NCI-H2196 (cell line): ENCODE data around the gene CTBP2.

Experiments
- DNase-seq: peaks from one replicate; lab custom pipeline; 2025; ENCODE audit not compliant: unreplicated experiment; lab: John Stamatoyannopoulos, UW

Gene CTBP2

DNA sequence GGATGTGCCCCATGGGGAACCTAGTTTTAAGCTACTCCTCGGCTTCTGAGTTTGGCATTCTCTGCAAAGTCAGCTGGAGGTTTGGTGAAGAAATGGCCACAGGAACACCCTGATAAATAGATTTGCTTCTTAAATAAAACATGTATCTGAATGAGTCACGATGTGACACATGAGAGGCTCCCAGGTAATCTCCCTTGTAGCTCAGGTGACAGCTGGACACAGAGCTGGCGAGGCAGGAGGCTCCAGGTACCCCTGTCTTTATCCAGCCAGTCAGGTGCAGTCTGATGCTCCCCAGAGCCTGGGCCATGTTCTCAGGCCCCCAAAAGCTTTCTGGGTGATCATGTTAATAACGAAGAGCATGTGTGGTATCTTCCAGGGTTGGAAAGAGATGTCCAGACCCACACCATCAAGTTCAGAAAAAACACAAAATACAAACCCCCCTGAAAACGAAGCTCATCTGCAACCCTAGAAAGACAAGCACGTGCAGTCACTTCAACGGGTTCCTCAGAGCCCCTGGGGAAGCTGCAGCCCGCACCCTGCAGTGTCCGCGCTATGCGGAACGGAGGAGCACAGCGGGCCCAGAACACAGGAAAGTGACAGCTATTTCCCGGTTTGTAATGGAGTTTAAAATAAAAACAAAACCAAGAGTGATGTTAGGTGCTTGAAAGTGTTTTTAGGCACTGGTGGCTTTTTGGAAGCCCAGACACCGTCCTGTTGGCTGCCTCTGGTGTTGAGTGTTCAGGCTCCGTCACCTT, 149.0 kb downstream of the CTBP2 start:
- no peak for DNase-seq

DNA sequence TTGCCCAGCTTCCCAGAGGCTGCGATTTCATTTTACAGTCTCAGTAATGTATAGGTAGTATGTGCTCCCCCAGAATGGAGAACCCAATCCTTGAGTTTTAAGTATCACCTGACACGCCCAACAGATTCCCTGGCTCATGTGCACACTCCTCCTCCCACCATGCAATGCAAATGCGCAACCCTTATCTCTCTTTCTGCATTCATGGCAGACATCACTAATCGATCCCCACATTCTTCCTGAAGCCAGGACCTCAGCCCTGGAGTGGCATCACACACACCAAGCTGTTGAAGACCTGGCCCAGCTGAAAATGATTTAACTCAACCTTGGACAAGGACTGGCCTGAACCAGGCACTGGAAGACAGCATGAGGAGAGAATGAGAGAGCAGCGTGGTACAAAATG, 150.0 kb downstream of the CTBP2 start:
- no peak for DNase-seq

DNA sequence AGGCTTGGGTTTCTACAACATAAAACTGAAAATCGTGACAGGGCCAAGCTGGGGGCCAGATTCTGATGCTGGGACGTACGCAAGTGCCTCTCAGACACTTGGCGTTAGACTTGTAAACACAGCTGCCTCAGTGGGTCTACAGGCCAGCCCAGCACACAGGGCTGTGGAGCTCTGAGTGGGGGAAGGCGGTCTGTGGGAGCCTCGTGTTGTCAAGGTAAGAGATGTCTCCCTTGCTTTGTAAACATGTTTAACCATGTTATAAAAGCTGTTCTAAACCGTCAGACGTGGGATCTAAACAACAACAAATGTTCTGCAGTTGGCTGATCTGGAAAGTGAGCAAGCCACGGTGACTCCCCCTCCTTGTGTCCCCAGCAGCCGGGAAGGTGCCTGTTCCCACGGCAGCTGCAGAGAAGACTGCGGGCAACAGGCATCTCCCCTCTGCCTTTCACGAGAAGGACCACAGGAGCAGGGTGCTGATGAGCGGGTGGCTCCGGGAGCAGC, 150.7 kb downstream of the CTBP2 start:
- no peak for DNase-seq

DNA sequence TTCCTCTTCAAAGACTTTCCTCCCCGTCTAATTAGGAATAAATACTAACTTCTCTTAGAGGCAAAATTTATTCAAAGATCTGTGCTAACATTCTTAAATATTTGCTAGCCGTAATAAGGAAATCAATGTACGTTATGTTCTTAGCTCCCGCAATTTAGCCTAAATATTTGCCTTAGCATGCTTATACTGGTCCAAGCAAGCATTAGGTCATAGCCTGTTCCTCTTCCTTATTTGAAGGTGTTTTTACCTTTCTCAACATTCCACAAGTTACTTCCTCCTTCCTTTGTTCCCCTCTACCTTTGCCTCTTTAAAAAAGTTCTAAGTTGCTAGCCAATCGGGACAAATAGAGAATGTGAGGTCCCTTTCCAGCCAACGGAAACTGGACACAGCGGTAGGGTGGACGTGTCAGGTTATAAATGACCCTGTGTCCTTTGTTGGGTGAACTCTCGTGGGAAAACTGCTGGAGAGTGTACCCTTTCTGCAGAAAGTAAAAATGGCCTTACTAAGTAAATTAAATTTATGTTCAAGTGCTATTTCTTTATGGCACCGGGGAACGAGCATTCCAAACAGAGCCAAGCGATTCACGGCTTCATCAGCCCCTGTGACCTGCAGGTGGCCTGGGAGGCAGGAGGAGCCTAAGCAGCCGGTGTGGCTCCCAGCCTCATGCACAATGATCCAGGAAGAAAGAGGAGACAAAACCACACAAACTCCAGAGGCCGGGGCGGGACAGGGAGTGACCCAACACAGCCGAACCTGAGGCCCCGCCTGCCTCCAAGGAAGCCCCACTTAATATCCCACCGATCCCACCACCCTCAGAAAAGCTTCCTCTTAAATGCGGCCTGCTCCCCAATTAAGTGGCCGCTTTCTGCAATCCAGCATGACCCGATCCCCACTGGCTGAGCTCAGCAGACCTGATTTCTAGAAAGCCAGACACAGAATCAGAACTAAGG, 151.4 kb downstream of the CTBP2 start:
- no peak for DNase-seq

DNA sequence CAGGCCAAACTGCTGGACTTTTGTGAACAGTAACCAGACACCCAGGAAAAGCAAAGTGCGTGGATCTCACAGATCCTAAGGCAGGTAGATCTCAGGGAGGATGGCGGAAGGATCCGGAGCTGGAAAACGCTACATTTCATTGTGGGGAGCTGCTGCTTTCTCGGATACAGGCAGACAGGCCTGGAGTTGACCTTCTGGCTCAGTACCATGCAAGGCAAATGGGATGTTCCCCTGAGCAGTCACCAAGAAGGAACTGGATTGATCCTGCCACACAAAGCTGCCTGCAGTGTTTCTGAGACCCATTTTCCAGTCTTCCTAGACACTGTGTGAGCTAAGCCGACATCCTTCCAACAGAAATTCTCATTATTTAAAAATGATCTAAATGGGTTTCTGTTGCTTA, 152.9 kb downstream of the CTBP2 start:
- no peak for DNase-seq

DNA sequence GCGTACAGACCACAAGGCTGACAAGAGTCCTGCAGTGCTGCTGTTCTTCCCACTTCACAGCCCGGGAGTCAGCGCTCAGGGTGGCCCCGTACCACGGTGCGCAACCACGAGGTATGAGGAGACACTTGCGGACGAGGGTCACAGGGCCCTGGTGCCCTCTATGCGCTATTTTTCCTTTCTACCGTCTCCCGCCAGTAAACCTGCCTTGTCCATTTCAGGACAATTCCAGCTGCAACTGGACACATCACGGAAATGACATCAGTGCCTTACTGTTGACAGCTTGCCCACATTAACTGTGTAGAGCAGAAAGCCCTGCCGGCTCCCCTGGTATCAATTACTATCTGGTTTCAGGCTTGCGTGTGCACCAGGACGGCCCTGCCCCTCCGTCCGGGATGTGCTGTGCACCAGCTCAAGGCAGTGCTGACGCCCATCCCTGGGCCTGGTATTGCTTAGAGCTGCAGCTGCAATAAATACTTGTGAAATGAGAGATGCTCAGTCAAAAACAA, 153.4 kb downstream of the CTBP2 start:
- peak; percentile 16 for DNase-seq

DNA sequence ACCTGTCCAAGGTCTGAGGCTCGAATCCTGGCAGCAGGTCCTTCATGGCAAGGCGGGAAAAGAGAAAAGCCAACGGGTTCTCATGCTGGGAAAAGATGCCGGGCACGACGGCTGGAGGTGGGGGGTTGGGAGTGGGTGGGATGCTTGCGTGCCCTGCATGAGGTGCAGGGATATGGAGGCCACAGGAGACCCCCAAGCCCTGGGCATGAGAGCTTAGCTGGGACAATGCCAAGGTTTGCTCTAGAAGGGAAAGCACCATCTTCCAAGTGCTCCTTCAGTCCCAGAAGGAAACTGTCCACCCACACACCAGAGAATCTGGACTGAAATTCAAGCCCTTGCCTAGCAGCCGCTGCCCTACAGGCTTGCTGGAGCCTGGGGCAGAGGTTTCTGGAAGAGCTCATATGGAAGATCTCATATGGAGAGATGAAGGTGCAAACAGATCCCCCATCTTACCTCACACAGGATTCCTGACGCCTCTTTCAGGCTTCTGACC, 154.1 kb downstream of the CTBP2 start:
- no peak for DNase-seq

DNA sequence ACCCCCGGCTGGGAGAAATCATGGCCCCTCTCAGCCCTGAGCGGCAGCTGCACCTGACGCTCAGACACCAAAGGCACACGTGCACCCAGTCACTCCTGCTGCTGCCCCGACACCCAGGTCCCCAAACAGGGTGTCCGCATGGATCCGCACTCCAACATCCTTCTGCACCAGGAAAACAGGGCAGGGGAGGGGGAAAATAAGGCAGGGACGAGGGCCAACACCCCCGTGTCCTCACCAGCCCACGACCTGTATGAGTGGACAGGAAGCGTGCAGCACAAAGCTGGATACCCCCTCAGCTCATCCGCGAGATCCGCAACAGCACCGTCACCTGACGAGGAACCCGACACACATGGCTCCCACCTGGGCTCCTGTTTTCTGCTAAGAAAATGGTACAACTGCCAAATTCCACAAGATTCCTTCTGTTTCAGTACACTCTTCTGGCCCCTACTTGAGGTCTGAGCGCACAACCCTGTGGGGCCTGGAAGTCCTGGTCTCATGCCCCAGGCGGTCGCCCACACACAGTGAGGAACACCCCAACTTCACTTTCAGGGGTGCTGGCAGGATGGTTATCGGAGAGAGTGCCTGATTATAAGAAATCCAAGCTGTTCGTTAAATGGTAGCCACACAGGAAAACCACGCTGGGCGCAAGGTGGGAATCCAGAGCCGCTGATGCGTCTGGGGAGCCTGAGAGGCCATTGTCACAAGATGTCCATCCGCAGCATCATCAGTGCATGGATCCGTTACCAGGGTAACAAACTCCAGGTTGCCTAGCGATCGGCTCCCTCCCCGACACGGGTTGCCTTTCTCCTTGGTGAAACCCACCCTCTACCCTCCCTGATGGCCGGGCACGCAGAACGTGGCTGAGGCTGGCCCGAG, 154.8 kb downstream of the CTBP2 start:
- no peak for DNase-seq

DNA sequence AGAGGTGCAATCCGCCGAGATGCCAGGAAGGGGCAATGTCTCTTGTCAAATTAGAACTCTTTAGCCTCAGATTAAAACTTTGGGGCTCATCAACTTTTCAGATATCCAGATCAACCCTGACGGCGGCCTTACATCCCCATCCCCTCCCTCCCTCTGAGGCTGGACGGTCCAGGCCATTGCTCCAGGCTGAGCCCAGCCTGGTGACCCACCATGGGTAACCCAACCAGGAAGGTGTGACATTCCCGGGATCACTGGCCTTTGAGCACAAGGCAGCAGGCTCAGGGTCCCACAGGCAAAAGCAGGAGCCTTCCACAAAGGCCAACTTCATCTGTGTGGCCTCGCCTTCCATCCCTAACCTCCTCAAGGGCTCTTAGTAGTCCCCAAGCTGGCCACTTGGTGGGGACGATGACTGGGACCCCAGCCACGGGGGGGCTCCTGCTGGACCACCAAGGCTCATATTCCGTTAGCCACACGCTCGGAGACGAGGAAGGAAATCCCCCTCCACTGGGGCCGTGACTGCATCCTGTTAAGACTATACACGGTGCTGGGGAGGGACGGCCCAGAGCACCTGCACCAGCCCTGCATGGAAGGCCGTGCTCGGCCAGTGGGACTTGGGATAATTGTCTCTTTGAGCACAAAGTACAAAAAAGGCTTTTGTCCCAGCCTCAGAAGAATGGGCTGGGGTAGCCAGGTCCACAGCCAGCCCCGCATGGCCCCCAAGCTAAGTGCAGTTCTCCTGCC, 155.6 kb downstream of the CTBP2 start:
- no peak for DNase-seq

DNA sequence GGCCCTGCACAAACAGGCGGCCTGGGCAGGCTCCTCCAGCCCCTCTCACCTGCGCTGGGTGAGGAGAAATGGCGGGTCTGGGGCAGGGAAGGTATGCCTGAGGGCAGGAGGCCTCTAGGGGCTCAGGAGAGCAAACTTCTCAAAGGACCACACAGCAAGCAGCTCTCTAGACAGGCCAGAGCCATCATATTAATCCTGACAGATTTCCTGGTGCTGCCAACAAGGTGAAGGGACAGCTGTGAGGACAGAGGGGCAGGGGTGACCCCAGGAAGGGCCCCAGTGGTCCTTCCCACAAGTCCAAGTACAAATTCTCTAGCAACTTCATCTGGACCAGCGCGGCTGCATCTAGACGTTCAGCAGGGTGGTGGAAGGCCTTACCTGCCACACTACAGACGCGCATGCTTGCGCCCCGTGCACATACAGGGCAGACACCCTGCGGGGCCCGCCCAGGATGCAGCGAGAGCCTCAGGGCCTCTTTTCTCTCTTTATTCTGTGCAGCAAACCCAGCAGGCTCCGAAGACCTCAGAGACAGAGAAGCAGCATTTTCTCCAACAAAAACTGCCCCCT, 156.4 kb downstream of the CTBP2 start:
- DNase-seq, result no peak

DNA sequence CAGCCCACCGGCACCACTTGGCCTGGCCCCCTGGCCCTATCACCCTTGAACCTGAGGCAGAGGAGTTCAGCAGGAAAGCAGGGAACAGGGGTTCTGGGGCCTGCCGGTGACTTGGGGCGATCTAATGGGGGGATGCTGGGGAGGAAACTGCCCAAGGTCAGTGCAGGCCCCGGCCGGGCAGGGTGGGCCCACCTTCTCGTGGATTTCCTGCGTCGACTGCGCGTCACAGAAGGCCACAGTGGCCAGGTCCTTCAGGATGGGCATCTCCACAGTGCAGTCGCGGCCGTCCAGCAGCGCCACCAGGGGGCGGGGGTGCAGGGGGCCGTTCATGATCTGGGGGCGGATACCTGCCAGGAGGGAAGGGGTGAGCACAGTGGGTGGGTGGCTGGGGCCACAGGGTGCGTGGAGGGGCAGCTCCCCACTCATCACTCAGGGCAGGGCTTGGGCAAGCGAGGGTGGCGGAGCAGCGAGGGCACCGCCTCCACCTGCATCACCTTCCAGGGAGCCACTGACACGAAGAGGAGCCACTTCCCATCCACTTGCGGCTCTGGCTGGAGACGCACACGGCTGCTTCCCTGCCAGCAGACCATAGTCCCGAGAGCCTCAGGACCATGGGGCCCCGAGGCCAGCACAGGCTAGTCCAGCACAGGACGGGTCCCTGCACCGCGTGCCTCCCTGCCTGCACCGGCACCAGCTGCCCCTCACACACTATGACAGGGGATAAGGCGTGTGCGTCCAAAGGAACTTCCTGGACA, 157.0 kb downstream of the CTBP2 start:
- DNase-seq, result no peak

DNA sequence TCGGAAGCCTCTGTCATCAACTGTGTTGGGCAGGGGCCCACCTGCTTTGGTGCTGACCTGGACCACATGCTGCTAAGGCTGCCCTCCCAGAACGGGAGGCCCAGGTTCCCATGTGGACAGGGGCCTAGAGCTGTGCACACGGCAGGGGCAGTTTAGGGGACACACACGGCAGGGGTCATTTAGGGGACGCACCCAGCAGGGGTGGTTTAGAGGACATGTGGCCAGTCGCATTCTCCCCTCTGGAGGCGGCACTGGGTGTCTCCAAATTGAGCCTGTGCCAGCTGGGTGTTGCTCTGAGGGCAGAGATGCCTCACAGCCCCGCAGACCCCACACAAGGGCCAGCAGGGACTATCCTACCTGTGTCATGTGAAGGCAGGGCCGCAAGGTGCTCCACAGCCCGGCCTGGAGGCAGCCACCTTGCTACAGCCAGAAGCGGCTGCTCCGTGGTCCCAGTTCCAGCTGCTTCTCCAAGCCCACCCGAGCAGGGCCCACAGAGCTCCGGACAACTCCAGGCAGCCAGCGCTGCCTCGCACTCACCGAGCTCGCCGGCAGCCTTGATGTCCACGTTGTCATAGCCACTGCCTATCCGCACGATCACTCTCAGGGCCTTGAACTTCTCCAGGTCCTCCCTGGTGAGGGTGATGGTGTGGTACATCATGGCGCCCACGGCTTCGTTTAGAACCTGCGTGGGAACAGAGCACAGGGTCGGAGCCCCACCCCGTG, 157.8 kb downstream of the CTBP2 start:
- no peak for DNase-seq

DNA sequence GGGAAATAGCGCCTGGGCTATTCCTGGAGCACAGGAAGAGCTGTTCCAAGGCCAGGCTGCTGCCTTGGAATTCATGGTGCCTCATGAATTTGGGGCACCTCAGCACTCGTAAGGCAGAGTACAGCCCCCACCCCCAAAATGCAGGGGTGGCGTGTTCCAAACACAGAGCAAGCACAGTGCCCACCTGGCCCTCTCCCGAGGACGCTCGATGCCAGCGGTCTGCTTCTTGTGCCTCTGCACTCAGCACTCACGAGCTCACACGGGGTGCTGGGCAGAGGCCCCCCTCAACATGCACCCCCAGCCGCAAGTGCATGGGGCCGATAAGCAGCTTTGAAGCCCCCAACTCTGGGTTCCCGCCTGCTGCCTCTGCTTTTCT, 158.3 kb downstream of the CTBP2 start:
- no peak for DNase-seq

DNA sequence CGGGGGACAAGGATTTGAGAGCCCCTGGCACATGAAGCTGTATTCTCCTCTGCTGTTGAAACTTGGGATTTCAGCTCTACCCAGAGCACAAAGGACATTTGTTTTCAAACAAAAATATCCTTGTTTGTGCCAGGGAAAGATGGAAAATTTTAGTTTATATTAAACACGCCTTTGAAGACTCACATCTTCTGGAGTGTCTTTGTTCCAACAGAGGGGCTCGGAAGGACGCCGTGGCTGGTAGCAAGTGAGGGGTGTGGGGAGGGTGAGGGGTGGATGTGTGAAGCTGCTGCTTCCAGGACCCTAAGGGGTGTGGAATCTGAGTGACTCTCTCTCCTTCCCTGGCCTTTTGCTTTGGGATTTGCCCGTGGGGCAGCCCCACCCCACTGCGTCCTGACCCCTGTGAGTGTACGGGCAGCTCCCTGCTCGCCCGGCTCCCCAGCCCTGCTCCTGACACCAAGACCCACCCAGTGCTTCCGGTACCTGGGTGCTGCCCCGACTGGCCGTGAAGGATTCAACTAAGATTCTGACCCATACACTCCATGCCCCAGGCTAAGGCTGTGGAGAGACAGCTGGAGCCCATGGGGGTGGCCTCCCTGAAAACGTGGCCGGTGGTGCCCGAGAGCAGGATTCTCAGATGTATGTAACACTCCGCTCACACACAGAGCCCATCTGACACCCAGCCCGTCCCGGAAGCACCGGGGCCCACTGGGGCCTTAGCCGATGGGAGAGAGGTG, 158.9 kb downstream of the CTBP2 start:
- no peak for DNase-seq

DNA sequence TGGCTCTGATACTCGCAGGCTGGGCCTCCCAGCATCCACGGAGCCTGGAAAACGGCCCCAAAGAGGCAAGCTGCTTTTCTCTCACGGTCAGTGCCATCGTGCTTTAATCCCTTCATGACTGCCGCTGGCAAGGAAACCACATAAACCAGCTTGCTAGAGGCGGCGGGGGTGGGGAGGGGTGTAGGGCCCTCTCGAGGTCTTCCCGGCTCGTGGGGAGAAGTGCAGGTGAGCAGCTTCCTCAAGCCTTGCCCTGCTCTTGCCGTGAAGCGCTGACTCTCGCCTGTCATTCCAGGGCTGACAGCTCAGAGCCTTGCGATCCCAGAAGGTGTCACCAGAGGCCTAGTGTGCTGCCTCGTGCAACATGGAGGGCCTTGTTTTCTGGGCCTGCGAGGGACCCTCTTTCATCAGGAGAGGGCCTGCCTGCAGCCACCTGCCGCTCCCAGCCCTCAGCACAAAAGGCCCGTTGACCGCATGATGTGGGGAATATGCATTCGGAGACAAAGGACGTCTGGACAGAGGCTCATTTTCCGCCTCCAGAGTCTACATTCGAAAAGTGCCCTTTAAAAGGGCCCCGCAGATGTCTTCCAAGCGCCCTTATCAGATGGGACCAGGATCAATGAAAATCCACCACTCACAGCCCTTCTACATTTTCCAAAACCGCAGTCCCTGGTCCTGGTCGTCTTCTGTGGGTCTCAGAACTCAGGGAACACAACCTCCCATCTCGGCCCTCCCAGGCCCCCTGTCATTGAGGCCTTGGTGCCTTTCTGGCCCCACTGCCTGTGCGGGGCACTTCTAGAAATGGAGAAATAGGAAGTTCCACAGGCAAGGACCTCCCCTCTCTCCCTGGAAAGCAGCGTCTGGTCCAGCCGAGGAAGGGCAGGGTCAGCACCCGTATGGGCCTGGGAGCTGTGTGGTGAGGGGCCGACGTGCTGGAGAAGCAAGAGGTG, 159.7 kb downstream of the CTBP2 start:
- no peak for DNase-seq
